ENCODE data around the gene SEC14L6. TPM values are rescaled to one million over a fixed set of nuclear protein-coding genes. Genes with fewer than 3 reads are reported as not detected.

The SEC14L6 gene
- total and polyA plus RNA-seq, 9 of the 15 experiments (the other 6 are each of a cell fraction or from before 2014, with no cell fraction given), result 0.29 to 6.1 (median 1.9) TPM

DNA sequence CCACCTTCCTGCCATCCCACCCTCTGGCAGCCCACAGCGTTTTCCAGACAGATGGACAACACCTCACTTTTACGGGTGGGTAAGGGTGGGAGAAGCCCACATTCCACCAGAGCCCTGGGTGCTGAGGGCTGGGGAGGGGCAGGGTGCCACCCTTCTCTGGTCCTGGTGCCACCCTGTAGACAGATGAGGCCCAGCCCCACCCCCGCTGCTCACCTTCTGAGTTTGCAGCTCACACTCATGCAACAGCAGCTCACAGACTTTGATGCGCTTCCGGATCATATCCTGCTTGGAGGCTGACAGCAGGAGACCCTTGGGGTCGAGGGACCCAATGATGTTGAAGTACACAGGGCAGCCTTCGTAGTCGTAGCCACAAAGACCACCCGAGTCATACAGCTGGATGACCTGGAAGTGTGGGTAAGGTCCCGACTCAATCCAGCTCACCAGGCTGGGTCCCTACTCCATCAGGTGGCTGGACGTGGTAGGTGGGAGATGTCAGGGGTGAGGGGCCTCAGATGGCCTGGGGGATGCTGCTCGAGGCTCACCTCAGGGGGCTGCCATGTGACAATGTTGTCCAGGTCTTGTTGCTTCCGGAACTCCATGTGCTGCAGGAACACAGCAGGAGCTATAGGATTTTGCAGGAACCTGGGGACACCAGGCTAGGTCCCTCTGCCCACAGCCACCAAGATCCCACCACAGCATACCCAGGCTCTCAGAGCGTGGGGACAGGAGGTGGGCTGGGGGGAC lies 51.3 kb downstream of the SEC14L6 start (continued):
- TF ChIP-seq NCOA2 (IDR thresholded peaks at IDR 0.05; ENCODE audit: partially characterized antibody in 2 of 2) (no peak), ZNF717 (CRISPR knock-in tag; IDR thresholded peaks at IDR 0.05) (no peak), ZKSCAN3 (CRISPR knock-in tag; IDR thresholded peaks at IDR 0.05) (no peak)

DNA sequence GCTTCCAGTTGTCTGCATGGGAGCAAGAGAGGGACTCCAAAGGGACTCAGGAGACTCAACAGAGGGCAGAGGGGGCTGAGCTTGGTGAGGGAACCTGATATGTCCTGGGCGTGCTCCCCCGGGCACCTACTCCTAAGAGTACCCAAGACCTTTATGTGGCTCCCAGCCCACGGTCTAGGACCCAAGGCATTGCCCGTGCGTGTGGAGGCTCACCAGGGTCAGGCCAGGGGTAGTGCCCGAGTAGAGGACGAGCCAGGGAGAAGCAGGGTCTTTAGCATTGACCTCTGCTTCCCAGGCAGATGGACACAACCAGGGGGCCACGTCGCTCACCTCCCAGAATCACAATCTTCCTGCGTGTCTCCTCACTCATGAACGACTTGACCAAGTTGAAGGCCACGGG lies 54.4 kb downstream of the SEC14L6 start:
- H3K4me1 ChIP-seq (replicated peaks in 1 of 2; ENCODE audit: control insufficient read depth in 2 of 2, insufficient read depth in 2 of 2, low read length in 2 of 2), result peaks cover 0 to 3% of the 10 kb centered on the region in 2 experiments; a peak in 2 of 5 replicates
- no peak overlapping the region for H3K4me3 ChIP-seq
- no peaks in the 10 kb centered on the region for H3K9me3 ChIP-seq (replicated peaks; ENCODE audit: control insufficient read depth, insufficient read depth, low read depth, low read length)
- H3K9ac ChIP-seq (ENCODE audit: insufficient read depth in 1 of 2, low read depth in 2 of 2, low read length in 2 of 2), result no peak overlapping the region; a peak in 1 of 4 replicates
- in situ Hi-C loops (cut with MboI), result loop anchor here (5.0 to 25.0 kb wide), 2 partner anchors 210 to 380 kb away; no protein-coding TSS in a partner anchor
- H3K9me1 ChIP-seq (ENCODE audit: control insufficient read depth, insufficient read depth, low read length), result no peaks in the 10 kb centered on the region
- BruUV-seq (replicated peaks), result no TSS peak
- H3K27ac ChIP-seq (ENCODE audit: extremely low read depth, low read depth, low read length), result no peak overlapping the region
- H3K36me3 ChIP-seq (ENCODE audit: control insufficient read depth, insufficient read depth, low read length), result no peaks in the 10 kb centered on the region
- 8% methylated on average over 12 of the region's 12 CpGs for WGBS (ENCODE audit: insufficient coverage, low coverage, missing lambda C conversion rate)
- ChIA-PET POLR2A (no interaction called here), CTCF (ENCODE audit: low intra/inter-chr PET ratio) (interaction anchor here (0.6 kb wide), 1 partner anchor 10 kb away, joined by 3 read pairs; no protein-coding TSS in a partner anchor)
- peaks cover 4 to 43% of the 10 kb centered on the region in 2 experiments; a peak in 3 of 5 replicates for H3K27me3 ChIP-seq (ENCODE audit: control insufficient read depth in 2 of 2, insufficient read depth in 2 of 2, low read length in 2 of 2)
- intact Hi-C loops (cut with micrococcal nuclease), result no loop called here
- no peak for ATAC-seq
- FAIRE-seq, result no peak
- H2AFZ ChIP-seq (ENCODE audit: low read depth, low read length), result no peak overlapping the region
- H3K4me2 ChIP-seq (ENCODE audit: insufficient read depth, low read length), result no peak overlapping the region
- H3K79me2 ChIP-seq (ENCODE audit: control insufficient read depth, insufficient read depth, low read length), result no peaks in the 10 kb centered on the region
- DNase-seq (ENCODE audit: extremely low read depth in 1 of 4, low spot score in 3 of 4), result no peak
- no peaks in the 10 kb centered on the region; the same call in 1 of the 2 replicates for H4K20me1 ChIP-seq (replicated peaks; ENCODE audit: control insufficient read depth, insufficient read depth, low read length)
- no peak for TF ChIP-seq XRCC4 (IDR thresholded peaks at IDR 0.05; ENCODE audit: extremely low read depth, insufficient read depth, insufficient read length)
- TF ChIP-seq KLF13 (tag; IDR thresholded peaks at IDR 0.05; ENCODE audit: borderline replicate concordance, low read depth), result no peak
- no peak for TF ChIP-seq CBX1 (IDR thresholded peaks at IDR 0.05; ENCODE audit: low read depth)
- no peak for TF ChIP-seq ZNF511 (CRISPR knock-in tag; IDR thresholded peaks at IDR 0.05)
- TF ChIP-seq RAD21 (CRISPR knock-in tag; conservative IDR thresholded peaks at IDR 0.05 in 1 of 2, IDR thresholded peaks at IDR 0.05 in 1 of 2), result no peak
- no peak for TF ChIP-seq ZNF584 (CRISPR knock-in tag; IDR thresholded peaks at IDR 0.05; ENCODE audit: low read depth)
- no peak for TF ChIP-seq EP300 (IDR thresholded peaks at IDR 0.05; ENCODE audit: low read length)
- TF ChIP-seq ZBTB17 (CRISPR knock-in tag; IDR thresholded peaks at IDR 0.05), result no peak
- no peak for TF ChIP-seq CBFB (CRISPR knock-in tag; IDR thresholded peaks at IDR 0.05)
- TF ChIP-seq ZNF140 (CRISPR knock-in tag; IDR thresholded peaks at IDR 0.05), result no peak
- TF ChIP-seq CBX3 (IDR thresholded peaks at IDR 0.05; ENCODE audit: borderline replicate concordance in 1 of 2, low read length in 2 of 2), result no peak
- TF ChIP-seq, protein P1, sequence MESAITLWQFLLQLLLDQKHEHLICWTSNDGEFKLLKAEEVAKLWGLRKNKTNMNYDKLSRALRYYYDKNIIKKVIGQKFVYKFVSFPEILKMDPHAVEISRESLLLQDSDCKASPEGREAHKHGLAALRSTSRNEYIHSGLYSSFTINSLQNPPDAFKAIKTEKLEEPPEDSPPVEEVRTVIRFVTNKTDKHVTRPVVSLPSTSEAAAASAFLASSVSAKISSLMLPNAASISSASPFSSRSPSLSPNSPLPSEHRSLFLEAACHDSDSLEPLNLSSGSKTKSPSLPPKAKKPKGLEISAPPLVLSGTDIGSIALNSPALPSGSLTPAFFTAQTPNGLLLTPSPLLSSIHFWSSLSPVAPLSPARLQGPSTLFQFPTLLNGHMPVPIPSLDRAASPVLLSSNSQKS (CRISPR knock-in tag; IDR thresholded peaks at IDR 0.05), result no peak
- TF ChIP-seq BRD9 (IDR thresholded peaks at IDR 0.05; ENCODE audit: low read depth, partially characterized antibody), result no peak
- no peak for TF ChIP-seq RHOXF2B (CRISPR knock-in tag; conservative IDR thresholded peaks at IDR 0.05)
- TF ChIP-seq MTF1 (CRISPR knock-in tag; IDR thresholded peaks at IDR 0.05; ENCODE audit: borderline replicate concordance), result no peak
- TF ChIP-seq MAFK (IDR thresholded peaks at IDR 0.05; ENCODE audit: low read length), result no peak
- TF ChIP-seq ESRRB (CRISPR knock-in tag; IDR thresholded peaks at IDR 0.05; ENCODE audit: borderline replicate concordance), result no peak
- no peak for TF ChIP-seq RCOR1 (IDR thresholded peaks at IDR 0.05; ENCODE audit: borderline replicate concordance in 1 of 2, low read depth in 2 of 2, low read length in 2 of 2)
